HFF-Myc (cell line): ENCODE results near the gene WDR7.

ENCODE experiments used
- DNase-seq: peaks from one replicate; pipeline ENCODE4 v3.0.0-alpha.2; 2011; ENCODE audit warnings: low read depth; ENCODE audit errors: extremely low read depth
- H3K4me3 ChIP-seq: replicated peaks from 2 replicates; pipeline ENCODE4 v1.5.1; 2011; ENCODE audit warnings: low read depth, mild to moderate bottlenecking, control low read depth, low read length
- TF ChIP-seq, protein P1 (sequence below): IDR thresholded peaks from 2 replicates; pipeline ENCODE4 v1.5.1; 2012; ENCODE audit warnings: mild to moderate bottlenecking, low read depth, low read length, control low read depth; ENCODE audit errors: missing control alignments

The WDR7 gene

DNA sequence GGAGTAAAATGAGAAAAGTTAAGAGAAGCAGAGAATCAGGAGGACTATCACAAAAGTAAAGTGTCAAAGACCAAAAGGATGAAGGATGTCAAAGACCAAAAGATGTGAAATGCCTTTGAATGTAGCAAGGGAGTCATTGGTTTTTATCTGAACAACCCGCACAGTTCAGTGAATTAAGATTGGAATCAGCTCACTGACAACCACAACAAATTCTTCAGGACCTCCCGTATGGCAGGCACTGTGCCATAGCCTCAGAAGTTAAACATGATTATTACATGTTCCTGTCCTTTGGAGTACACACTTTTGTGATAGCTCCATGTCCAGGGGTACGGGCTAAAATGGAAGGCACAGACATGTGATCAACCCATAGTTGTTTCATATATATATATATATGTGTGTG lies 7.8 kb upstream of the WDR7 start:
- no peak for DNase-seq
- TF ChIP-seq, protein P1, sequence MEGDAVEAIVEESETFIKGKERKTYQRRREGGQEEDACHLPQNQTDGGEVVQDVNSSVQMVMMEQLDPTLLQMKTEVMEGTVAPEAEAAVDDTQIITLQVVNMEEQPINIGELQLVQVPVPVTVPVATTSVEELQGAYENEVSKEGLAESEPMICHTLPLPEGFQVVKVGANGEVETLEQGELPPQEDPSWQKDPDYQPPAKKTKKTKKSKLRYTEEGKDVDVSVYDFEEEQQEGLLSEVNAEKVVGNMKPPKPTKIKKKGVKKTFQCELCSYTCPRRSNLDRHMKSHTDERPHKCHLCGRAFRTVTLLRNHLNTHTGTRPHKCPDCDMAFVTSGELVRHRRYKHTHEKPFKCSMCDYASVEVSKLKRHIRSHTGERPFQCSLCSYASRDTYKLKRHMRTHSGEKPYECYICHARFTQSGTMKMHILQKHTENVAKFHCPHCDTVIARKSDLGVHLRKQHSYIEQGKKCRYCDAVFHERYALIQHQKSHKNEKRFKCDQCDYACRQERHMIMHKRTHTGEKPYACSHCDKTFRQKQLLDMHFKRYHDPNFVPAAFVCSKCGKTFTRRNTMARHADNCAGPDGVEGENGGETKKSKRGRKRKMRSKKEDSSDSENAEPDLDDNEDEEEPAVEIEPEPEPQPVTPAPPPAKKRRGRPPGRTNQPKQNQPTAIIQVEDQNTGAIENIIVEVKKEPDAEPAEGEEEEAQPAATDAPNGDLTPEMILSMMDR: no peak
- H3K4me3 ChIP-seq: no peak overlapping the region

DNA sequence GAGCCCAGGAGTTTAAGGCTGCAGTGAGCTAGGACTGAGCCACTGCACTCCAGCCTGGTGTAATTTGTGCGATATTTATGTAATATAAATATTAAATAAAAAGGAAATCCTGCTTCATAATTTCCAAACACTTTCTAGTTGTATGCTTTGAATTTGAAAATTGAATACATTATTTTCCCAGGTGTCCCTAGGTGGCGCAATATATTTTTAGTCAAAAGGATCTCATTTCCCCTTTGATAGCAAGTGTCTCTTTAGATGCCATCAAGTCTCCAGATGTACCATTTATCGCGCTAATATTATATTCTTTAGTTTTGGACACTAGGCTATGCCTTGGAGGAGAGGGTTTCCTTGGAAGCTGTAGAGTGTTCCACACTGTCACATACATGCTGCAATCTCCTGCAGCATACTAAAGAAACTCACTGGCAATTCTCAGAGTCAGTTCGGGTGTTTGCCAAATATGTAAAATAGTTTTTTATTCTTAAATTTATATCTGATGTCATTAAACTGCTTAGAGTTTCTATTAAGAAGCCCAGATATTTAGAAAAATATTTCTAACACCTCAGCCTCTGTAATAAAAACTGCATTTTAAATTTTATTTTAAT lies 5.6 kb upstream of the WDR7 start:
- no peak for DNase-seq
- TF ChIP-seq, protein P1: peak; percentile 29
- H3K4me3 ChIP-seq: no peak overlapping the region

DNA sequence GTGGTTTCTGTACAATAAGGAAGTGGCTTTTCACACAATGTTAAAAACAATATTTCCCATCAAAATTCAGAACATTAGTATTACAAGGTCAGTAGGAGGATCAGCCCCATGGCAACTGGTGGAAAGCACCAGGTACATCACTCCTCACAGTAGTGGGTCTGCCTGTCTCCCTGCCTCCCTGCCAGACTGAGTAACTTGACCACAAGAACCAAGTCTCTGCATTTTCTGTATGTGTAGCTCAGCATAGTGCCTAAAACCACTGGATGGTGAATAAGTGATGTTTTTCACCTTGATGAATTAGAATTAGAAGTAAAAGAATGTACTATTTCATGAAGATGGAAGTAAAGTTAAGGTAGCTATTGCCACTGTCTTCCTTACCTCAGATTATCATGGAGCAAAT lies 4.1 kb upstream of the WDR7 start:
- no peak for DNase-seq
- TF ChIP-seq, protein P1: no peak
- H3K4me3 ChIP-seq: no peak overlapping the region

DNA sequence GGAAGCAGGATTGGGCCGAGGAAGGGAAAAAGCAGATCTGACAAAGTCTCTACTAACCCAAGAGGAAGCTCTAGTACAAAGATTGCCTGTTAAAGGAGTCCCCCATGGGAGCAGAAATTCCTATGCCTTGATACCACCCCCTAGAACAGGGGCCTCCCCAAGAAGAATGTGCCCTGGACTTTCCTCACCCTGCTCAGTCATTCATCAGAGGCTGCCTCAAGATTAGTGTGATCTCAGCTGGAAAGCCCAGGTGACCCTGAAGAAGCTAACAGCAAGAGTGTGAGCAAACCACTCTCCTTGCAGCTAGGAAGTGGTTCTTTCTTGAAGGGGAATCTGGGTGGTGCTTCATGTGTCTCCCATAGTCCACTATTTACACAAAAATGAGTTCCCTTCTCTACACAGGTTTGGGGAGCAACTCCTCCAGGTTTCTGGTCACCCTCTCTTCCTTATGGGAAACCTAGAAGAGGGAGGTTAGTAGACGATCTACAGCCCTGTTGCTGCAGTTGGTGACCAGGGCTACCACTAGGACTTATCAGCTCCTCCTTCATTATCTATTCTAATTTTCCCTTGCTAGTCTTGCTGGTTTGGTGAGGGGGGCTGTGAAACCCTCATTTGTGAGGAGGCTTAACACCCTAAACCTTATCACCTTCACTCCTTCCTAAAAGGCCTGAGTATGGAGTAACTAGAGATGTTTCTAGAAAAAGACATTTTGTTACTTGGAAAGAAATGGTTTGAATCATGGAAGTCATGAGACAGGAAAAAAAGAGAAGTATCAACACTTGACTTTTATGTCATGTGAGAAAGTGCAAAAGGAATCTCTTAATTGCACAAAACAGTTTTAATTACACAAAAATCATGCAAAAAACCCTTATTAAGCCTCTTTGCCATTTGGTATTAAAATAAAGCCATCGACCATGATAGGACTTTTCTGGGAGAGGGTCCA lies 2.9 kb upstream of the WDR7 start:
- no peak overlapping the region for H3K4me3 ChIP-seq
- no peak for DNase-seq
- TF ChIP-seq, protein P1: no peak

DNA sequence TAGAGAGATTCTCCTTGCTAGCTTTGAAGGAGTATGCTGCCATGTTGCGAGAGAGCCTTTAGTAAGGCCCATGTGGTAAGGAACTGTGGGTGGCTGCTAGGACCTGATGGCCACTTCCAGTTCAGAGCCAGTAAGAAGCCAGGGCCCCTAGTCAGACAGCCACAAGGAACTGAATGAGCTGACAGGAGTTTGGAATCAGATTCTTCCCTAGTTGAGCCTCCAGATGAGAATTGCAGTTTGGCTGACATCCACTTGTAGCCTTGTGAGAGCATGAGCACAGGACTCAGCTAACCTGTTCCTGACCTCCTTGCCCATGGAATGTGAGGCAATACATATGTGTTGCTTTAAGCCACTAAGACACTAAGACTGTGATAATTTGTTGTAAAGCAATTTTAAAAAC lies 1.2 kb upstream of the WDR7 start:
- H3K4me3 ChIP-seq: no peak overlapping the region
- TF ChIP-seq, protein P1: no peak
- no peak for DNase-seq

DNA sequence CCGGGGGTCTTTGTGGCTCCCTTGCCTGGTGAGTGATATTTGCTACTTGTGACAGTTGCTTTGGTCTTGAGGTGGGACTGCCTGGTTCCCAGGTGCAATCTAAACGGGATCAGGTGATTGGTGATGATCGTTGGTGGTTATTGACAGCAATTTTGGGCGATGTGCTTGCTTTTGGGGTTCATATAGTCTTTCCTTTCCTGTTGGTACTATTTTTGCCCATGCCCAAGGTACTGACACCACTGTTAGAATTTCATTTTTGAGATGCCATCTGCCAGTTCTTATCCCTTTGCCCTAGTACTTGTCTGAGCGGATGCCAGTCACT lies 573 bp downstream of the WDR7 start:
- DNase-seq: no peak
- H3K4me3 ChIP-seq: peak overlapping the region; percentile 70
- TF ChIP-seq, protein P1: no peak
